Gastrocnemius medialis (tissue), 4 donors: ENCODE results near the gene RFTN1.

ENCODE experiments used
- CTCF ChIP-seq, 5 experiments: fragments of 450-650 bp in 3 of 5; fragments of 200-600 bp in 2 of 5; sonication (generic) in 2 of 5; IDR thresholded peaks in 4 of 5; conservative IDR thresholded peaks in 1 of 5; 1 replicate in 4 of 5; 2 replicates in 1 of 5; pipeline ENCODE4 v1.5.1; 2016 to 2019; ENCODE audit warnings: antibody characterized with exemption in 5 of 5, mild to moderate bottlenecking in 3 of 5, moderate library complexity in 3 of 5
- POLR2A ChIP-seq, 2 donors: fragments of 450-650 bp; IDR thresholded peaks; one replicate each; pipeline ENCODE4 v1.6.1; 2017; ENCODE audit warnings: antibody characterized with exemption in 2 of 2, mild to moderate bottlenecking in 2 of 2, moderate library complexity in 2 of 2

- no peak for TF ChIP-seq CTCF (IDR thresholded peaks at IDR 0.05 in 4 of 5, conservative IDR thresholded peaks at IDR 0.05 in 1 of 5)
- no peak for TF ChIP-seq POLR2A (IDR thresholded peaks at IDR 0.05)
Measured at GRCh38 chr3:16377196-16377595, 136.3 kb downstream of the RFTN1 start.
